ENCODE measurements around the gene PFKFB4. TPM values are rescaled to one million over a fixed set of nuclear protein-coding genes. Genes with fewer than 3 reads are reported as not detected.

The PFKFB4 gene
- polyA plus RNA-seq, 1 donor: 17.3 TPM

DNA sequence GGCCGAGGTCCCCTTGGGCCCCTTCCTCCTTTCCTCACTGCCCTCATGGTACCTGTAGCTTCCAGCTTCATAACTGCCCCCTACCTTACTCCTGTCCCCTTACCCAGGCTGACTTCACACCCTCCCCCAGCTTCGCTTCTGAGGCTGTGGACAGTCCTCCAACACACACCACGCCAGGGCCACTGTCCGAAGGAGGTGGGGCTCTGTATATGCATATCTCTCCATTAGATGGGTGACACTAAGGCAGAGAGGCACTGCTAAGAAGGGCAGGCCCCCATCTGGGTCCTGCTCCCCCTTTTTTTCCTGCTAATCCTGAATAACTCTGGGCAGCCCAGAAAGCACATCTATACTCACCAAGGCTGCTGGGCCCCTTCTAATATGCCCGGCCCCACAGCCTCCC is 39.6 kb upstream of the PFKFB4 start:
- H3K36me3 ChIP-seq (ENCODE audit: control insufficient read depth, insufficient read depth, low read length): peaks cover 39% of the 10 kb centered on the region
- no peak for DNase-seq
- H3K27me3 ChIP-seq (ENCODE audit: control insufficient read depth, insufficient read depth, low read length): peaks cover 12% of the 10 kb centered on the region
- peaks cover 23% of the 10 kb centered on the region for H3K4me1 ChIP-seq (ENCODE audit: control insufficient read depth, insufficient read depth, low read length)
- H3K27ac ChIP-seq (ENCODE audit: low read length): peak overlapping the region; percentile 4
- no peaks in the 10 kb centered on the region for H3K9me3 ChIP-seq (ENCODE audit: control insufficient read depth, low read depth, low read length)
- no CpG with 5 or more reads among the region's 5 CpGs for WGBS (ENCODE audit: insufficient coverage, low lambda C conversion rate)
- H3K4me3 ChIP-seq (ENCODE audit: low read length): no peak overlapping the region

DNA sequence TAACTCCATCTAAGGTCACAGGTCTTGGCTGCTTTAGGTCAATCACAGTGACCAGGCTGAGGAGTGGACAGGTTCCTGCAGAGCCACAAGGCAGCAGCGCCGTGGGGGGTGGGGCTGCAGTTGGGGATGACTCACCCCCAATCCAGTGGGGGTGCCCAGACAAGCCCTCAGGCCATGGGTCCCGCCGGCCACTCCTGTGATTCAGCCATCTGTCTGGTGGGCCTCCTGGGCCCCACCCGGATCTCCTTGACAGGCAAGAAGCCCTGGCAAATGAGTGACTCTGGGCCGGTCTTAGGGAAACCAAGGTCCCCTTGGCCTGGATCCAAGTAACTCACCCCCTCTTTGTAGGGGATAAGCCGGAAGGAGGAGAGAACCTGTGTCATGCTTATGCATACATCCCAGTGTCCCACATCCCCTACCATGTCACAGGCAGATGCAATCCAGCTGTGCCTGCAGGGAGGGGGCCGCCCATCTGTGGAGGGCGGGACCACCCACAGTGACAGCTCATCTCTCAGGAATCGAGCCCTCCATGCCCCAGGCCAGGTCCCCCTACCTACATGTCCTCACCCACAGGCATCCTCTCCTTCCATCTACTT is 39.0 kb upstream of the PFKFB4 start:
- WGBS (ENCODE audit: insufficient coverage, low lambda C conversion rate): no CpG with 5 or more reads among the region's 10 CpGs
- Histone ChIP-seq H3K4me1 (ENCODE audit: control insufficient read depth, insufficient read depth, low read length) (peaks cover 23% of the 10 kb centered on the region), H3K4me3 (ENCODE audit: low read length) (peak overlapping the region; percentile 52), H3K9me3 (ENCODE audit: control insufficient read depth, low read depth, low read length) (no peaks in the 10 kb centered on the region), H3K27me3 (ENCODE audit: control insufficient read depth, insufficient read depth, low read length) (peaks cover 12% of the 10 kb centered on the region), H3K36me3 (ENCODE audit: control insufficient read depth, insufficient read depth, low read length) (peaks cover 33% of the 10 kb centered on the region), H3K27ac (ENCODE audit: low read length) (peak overlapping the region; percentile 75)
- peak; percentile 85 to 94 for DNase-seq

DNA sequence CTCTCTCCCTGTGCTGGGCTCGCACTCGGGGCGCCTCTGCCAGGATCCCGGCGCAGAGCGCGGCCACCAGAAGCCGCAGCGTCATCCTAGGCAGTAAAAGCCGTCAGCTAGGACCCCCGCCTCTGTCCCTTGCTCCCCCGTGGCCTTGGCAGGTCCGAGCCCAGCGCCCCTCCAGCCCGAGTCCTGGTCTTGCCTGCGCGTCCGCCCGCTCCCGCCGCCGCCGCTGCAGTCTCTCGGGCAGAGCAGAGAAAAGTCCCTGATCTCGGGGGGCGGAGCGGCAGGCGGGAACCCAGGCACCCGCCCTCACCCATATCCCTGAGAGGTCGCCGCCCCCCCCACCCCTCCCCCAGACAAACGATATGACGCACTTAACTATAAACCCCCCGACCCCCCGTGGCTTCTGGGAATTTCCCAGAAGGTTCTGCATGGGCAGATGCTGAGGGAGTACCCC is 38.5 kb upstream of the PFKFB4 start, which contains the start of gene COL7A1:
Gene COL7A1 (minus strand): TSS at position 255 of the 451 bp plus-strand sequence. CDS start 170 bp downstream, at position 85.
- peak in 1 of 2 donors; percentile 38 for DNase-seq
- peaks cover 31% of the 10 kb centered on the region for H3K36me3 ChIP-seq (ENCODE audit: control insufficient read depth, insufficient read depth, low read length)
- peak within 1 kb of the TSS; percentile 75 for H3K27ac ChIP-seq (ENCODE audit: low read length)
- peaks cover 23% of the 10 kb centered on the region for H3K4me1 ChIP-seq (ENCODE audit: control insufficient read depth, insufficient read depth, low read length)
- no CpG with 5 or more reads among the region's 35 CpGs for WGBS (ENCODE audit: insufficient coverage, low lambda C conversion rate)
- H3K27me3 ChIP-seq (ENCODE audit: control insufficient read depth, insufficient read depth, low read length): peaks cover 12% of the 10 kb centered on the region
- no peaks in the 10 kb centered on the region for H3K9me3 ChIP-seq (ENCODE audit: control insufficient read depth, low read depth, low read length)
- peak within 1 kb of the TSS; percentile 52 for H3K4me3 ChIP-seq (ENCODE audit: low read length)

GRCh38 chr3:48594417-48595049 is 37.9 kb upstream of the PFKFB4 start:
- Histone ChIP-seq H3K4me1 (ENCODE audit: control insufficient read depth, insufficient read depth, low read length) (peaks cover 23% of the 10 kb centered on the region), H3K4me3 (ENCODE audit: low read length) (peak overlapping the region; percentile 52), H3K9me3 (ENCODE audit: control insufficient read depth, low read depth, low read length) (no peaks in the 10 kb centered on the region), H3K27ac (ENCODE audit: low read length) (peak overlapping the region; percentile 75), H3K36me3 (ENCODE audit: control insufficient read depth, insufficient read depth, low read length) (peaks cover 26% of the 10 kb centered on the region), H3K27me3 (ENCODE audit: control insufficient read depth, insufficient read depth, low read length) (peaks cover 12% of the 10 kb centered on the region)
- WGBS (ENCODE audit: insufficient coverage, low lambda C conversion rate): no CpG with 5 or more reads among the region's 39 CpGs
- peak; percentile 40 to 71 for DNase-seq

DNA sequence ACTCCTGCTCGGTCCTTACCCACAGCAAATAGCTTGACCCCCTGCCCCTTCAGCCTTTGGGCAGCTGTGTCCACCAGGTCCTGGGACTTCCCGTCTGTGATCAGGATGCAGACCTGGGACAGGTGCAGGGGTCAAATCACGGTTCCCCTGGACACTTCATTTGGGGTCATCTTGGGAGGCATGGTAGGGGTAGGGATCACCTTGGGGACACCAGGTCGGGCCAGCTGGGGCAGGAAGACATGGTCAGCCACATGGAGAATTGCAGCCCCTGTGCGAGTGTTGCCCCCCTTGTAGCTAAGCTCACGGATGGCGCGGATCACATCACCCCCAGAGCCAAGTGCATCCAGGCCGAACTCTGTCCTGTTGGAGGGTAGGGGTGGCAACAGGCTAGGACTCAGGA is 36.7 kb upstream of the PFKFB4 start:
- no CpG with 5 or more reads among the region's 9 CpGs for WGBS (ENCODE audit: insufficient coverage, low lambda C conversion rate)
- Histone ChIP-seq H3K4me1 (ENCODE audit: control insufficient read depth, insufficient read depth, low read length) (peaks cover 23% of the 10 kb centered on the region), H3K27ac (ENCODE audit: low read length) (no peak overlapping the region), H3K36me3 (ENCODE audit: control insufficient read depth, insufficient read depth, low read length) (peaks cover 17% of the 10 kb centered on the region), H3K9me3 (ENCODE audit: control insufficient read depth, low read depth, low read length) (no peaks in the 10 kb centered on the region), H3K4me3 (ENCODE audit: low read length) (no peak overlapping the region), H3K27me3 (ENCODE audit: control insufficient read depth, insufficient read depth, low read length) (peaks cover 14% of the 10 kb centered on the region)
- no peak for DNase-seq

DNA sequence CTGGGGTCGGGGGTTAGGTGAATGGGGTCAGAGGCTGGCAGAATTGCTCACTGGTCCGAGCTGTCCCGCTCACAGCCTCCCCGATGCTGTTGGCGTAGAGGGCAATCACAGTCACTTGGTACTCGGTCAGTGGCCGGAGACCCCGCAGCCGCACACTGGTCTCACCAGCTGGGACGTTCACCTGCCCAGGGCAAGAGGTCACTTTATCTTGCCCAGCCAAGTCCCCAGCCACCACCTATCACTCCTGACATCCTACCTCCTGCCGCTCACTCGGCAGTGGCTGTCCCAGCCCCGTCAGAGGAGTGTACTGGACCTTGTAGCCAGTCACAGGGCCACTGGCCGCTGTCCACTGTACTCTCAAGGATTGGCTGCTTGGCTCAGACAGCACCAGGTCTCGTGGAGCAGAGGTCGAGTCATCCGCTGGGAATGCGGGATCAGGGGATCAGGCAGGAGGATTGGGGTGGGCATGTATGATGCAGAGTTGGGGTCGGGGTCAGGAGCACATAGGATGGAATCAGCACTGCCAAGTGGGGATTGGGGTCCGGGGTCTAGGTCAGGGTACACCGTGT is 36.0 kb upstream of the PFKFB4 start:
- Histone ChIP-seq H3K9me3 (ENCODE audit: control insufficient read depth, low read depth, low read length) (no peaks in the 10 kb centered on the region), H3K36me3 (ENCODE audit: control insufficient read depth, insufficient read depth, low read length) (peaks cover 11% of the 10 kb centered on the region), H3K27ac (ENCODE audit: low read length) (no peak overlapping the region), H3K27me3 (ENCODE audit: control insufficient read depth, insufficient read depth, low read length) (peaks cover 14% of the 10 kb centered on the region), H3K4me1 (ENCODE audit: control insufficient read depth, insufficient read depth, low read length) (peaks cover 23% of the 10 kb centered on the region), H3K4me3 (ENCODE audit: low read length) (no peak overlapping the region)
- DNase-seq: no peak
- no CpG with 5 or more reads among the region's 21 CpGs for WGBS (ENCODE audit: insufficient coverage, low lambda C conversion rate)

GRCh38 chr3:48591886-48592518 is 35.4 kb upstream of the PFKFB4 start:
- peaks cover 23% of the 10 kb centered on the region for H3K4me1 ChIP-seq (ENCODE audit: control insufficient read depth, insufficient read depth, low read length)
- H3K36me3 ChIP-seq (ENCODE audit: control insufficient read depth, insufficient read depth, low read length): peaks cover 12% of the 10 kb centered on the region
- no peaks in the 10 kb centered on the region for H3K9me3 ChIP-seq (ENCODE audit: control insufficient read depth, low read depth, low read length)
- peaks cover 14% of the 10 kb centered on the region for H3K27me3 ChIP-seq (ENCODE audit: control insufficient read depth, insufficient read depth, low read length)
- no peak overlapping the region for H3K27ac ChIP-seq (ENCODE audit: low read length)
- no peak for DNase-seq
- no CpG with 5 or more reads among the region's 22 CpGs for WGBS (ENCODE audit: insufficient coverage, low lambda C conversion rate)
- H3K4me3 ChIP-seq (ENCODE audit: low read length): no peak overlapping the region

DNA sequence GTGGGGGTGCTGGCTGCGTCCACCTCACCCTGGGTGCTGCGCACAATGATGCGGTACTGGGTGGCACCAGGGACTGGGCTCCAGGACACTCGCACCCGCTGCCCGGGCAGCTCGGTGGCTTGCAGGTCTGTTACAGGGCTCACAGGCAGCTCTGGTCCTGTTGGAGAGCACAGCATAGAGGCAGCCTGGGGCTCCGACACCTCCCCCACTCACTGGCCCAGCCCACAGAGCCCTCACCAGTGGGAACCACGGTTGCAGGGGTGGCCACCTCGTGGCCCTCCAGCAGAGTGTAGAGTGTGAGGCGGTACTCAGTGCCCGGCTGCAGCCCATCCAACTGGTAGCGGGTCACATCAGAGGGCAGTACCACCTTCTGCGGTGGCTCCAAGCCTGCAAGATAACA is 34.8 kb upstream of the PFKFB4 start:
- peaks cover 17% of the 10 kb centered on the region for H3K36me3 ChIP-seq (ENCODE audit: control insufficient read depth, insufficient read depth, low read length)
- DNase-seq: no peak
- WGBS (ENCODE audit: insufficient coverage, low lambda C conversion rate): no CpG with 5 or more reads among the region's 14 CpGs
- peaks cover 23% of the 10 kb centered on the region for H3K4me1 ChIP-seq (ENCODE audit: control insufficient read depth, insufficient read depth, low read length)
- H3K27me3 ChIP-seq (ENCODE audit: control insufficient read depth, insufficient read depth, low read length): peaks cover 14% of the 10 kb centered on the region
- H3K9me3 ChIP-seq (ENCODE audit: control insufficient read depth, low read depth, low read length): no peaks in the 10 kb centered on the region
- H3K4me3 ChIP-seq (ENCODE audit: low read length): no peak overlapping the region
- H3K27ac ChIP-seq (ENCODE audit: low read length): no peak overlapping the region

GRCh38 chr3:48588230-48588629 is 31.6 kb upstream of the PFKFB4 start:
- no peak for DNase-seq
- no peaks in the 10 kb centered on the region for H3K9me3 ChIP-seq (ENCODE audit: control insufficient read depth, low read depth, low read length)
- WGBS (ENCODE audit: insufficient coverage, low lambda C conversion rate): no CpG with 5 or more reads among the region's 15 CpGs

DNA sequence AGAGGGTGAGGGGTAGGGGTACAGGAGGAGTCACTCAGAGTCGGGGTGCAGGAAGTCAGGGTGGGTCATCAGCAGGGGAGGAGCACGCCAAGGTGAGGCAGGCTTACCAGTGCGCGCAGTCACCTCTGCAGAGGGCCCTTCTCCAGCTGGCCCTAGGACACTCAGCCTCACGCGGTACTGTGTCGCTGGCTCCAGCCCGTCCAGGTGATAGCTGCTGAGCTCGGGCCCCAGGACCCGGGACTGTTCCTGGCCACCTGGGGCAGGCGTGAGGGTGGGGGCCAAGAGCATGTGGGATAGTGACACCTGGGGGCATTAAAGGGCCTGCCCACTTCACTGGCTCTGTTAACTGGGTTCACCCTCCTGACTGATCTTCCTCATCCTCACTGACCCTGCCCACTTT is 31.1 kb upstream of the PFKFB4 start:
- Histone ChIP-seq H3K4me1 (ENCODE audit: control insufficient read depth, insufficient read depth, low read length) (no peaks in the 10 kb centered on the region), H3K36me3 (ENCODE audit: control insufficient read depth, insufficient read depth, low read length) (peaks cover 28% of the 10 kb centered on the region), H3K4me3 (ENCODE audit: low read length) (no peak overlapping the region), H3K27me3 (ENCODE audit: control insufficient read depth, insufficient read depth, low read length) (peaks cover 2% of the 10 kb centered on the region), H3K27ac (ENCODE audit: low read length) (no peak overlapping the region), H3K9me3 (ENCODE audit: control insufficient read depth, low read depth, low read length) (no peaks in the 10 kb centered on the region)
- no peak for DNase-seq
- no CpG with 5 or more reads among the region's 11 CpGs for WGBS (ENCODE audit: insufficient coverage, low lambda C conversion rate)

More at GRCh38 chr3:48588230-48588629, 31.6 kb upstream of the PFKFB4 start:
- no peaks in the 10 kb centered on the region for H3K4me1 ChIP-seq (ENCODE audit: control insufficient read depth, insufficient read depth, low read length)
- H3K27ac ChIP-seq (ENCODE audit: low read length): no peak overlapping the region
- peaks cover 2% of the 10 kb centered on the region for H3K27me3 ChIP-seq (ENCODE audit: control insufficient read depth, insufficient read depth, low read length)
- H3K4me3 ChIP-seq (ENCODE audit: low read length): no peak overlapping the region
- peaks cover 26% of the 10 kb centered on the region for H3K36me3 ChIP-seq (ENCODE audit: control insufficient read depth, insufficient read depth, low read length)
